Measurements from ENCODE around the gene DEUP1. TPM values are rescaled to one million over a fixed set of nuclear protein-coding genes. Genes with fewer than 3 reads are reported as not detected.
"Not testable (repeated sequence)": the region's sequence is repeated elsewhere in the genome, so short reads cannot be mapped to it uniquely, and the experiment has no call there.

DEUP1 gene
- total RNA-seq, 2 donors from 2014 or later, result not detected

- H3K9me3 ChIP-seq, result no peaks in the 10 kb centered on the region
- H3K27ac ChIP-seq, result no peak overlapping the region
- H3K27me3 ChIP-seq, result no peaks in the 10 kb centered on the region
- H3K4me1 ChIP-seq, result no peaks in the 10 kb centered on the region
- no peaks in the 10 kb centered on the region for H3K36me3 ChIP-seq
- TF ChIP-seq, protein P1, sequence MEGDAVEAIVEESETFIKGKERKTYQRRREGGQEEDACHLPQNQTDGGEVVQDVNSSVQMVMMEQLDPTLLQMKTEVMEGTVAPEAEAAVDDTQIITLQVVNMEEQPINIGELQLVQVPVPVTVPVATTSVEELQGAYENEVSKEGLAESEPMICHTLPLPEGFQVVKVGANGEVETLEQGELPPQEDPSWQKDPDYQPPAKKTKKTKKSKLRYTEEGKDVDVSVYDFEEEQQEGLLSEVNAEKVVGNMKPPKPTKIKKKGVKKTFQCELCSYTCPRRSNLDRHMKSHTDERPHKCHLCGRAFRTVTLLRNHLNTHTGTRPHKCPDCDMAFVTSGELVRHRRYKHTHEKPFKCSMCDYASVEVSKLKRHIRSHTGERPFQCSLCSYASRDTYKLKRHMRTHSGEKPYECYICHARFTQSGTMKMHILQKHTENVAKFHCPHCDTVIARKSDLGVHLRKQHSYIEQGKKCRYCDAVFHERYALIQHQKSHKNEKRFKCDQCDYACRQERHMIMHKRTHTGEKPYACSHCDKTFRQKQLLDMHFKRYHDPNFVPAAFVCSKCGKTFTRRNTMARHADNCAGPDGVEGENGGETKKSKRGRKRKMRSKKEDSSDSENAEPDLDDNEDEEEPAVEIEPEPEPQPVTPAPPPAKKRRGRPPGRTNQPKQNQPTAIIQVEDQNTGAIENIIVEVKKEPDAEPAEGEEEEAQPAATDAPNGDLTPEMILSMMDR (IDR thresholded peaks at IDR 0.05), result no peak
- DNase-seq (ENCODE audit: low spot score), result no peak
- no peak overlapping the region for H3K4me3 ChIP-seq
Observed at GRCh38 chr11:93432247-93432646, 101.7 kb downstream of the DEUP1 start.

DNA sequence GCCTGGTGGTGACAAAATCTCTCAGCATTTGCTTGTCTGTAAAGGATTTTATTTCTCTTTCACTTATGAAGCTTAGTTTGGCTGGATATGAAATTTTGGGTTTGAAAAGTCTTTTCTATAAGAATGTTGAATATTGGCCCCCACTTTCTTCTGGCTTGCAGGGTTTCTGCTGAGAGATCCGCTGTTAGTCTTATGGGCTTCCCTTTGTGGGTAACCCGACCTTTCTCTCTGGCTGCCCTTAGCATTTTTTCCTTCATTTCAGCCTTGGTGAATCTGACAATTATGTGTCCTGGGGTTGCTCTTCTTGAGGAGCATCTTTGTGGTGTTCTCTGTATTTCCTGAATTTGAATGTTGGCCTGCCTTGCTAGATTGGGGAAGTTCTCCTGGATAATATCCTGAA, 112.7 kb downstream of the DEUP1 start:
- H3K4me1 ChIP-seq; H3K27ac ChIP-seq; H3K27me3 ChIP-seq; DNase-seq (ENCODE audit: low spot score); H3K4me3 ChIP-seq; H3K9me3 ChIP-seq; H3K36me3 ChIP-seq: not testable (repeated sequence)

DNA sequence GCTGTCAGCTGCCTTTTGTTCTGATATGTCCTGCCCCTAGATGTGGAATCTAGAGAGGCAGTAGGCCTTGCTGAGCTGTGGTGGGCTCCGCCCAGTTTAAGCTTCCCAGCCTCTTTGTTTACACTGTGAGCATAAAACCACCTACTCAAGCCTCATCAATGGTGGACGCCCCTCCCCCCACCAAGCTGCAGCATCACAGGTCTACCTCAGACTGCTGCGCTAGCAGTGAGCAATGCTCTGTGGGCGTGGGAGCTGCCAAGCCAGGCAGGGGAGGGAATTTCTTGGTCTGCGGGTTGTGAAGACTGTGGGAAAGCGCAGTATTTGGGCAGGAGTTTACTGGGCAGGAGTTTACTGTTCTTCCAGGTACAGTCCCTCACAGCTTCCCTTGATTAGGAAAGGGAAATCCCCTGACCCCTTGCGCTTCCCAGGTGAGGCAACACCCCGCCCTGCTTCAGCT, 114.1 kb downstream of the DEUP1 start:
- Histone ChIP-seq H3K4me1 (no peaks in the 10 kb centered on the region), H3K4me3 (no peak overlapping the region), H3K27ac (no peak overlapping the region), H3K27me3 (no peaks in the 10 kb centered on the region), H3K36me3 (no peaks in the 10 kb centered on the region), H3K9me3 (no peaks in the 10 kb centered on the region)
- TF ChIP-seq, protein P1 (IDR thresholded peaks at IDR 0.05), result no peak
- no peak for DNase-seq (ENCODE audit: low spot score)

DNA sequence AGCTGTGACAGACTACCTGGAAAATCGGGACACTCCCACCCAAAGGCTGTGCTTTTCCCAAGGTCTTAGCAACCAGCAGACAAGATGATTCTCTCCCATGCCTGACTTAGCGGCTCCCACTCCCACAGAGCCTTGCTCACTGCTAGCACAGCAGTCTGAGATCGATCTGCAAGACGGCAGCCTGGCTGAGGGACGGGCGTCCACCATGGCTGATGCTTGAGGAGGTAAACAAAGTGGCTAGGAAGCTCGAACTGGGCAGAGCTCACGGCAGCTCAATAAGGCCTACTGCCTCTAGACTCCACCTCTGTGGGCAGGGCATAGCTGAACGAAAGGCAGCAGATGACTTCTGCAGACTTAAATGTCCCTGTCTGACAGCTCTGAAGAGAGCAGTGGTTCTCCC, 127.7 kb downstream of the DEUP1 start:
- TF ChIP-seq, protein P1 (IDR thresholded peaks at IDR 0.05), result no peak
- no peaks in the 10 kb centered on the region for H3K36me3 ChIP-seq
- DNase-seq (ENCODE audit: low spot score), result no peak
- H3K4me1 ChIP-seq, result no peaks in the 10 kb centered on the region
- no peak overlapping the region for H3K27ac ChIP-seq
- no peaks in the 10 kb centered on the region for H3K27me3 ChIP-seq
- H3K9me3 ChIP-seq, result no peaks in the 10 kb centered on the region
- no peak overlapping the region for H3K4me3 ChIP-seq

DNA sequence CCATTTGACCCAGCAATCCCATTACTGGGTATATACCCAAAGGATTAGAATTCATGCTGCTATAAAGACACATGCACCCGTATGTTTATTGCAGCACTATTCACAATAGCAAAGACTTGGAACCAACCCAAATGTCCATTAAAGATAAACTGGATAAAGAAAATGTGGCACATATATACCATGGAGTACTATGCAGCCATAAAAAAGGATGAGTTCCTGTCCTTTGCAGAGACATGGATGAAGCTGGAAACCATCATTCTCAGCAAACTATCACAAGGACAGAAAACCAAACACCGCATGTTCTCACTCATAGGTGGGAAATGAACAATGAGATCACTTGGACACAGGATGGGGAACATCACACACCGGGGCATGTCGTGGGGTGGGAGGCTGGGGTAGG, 133.1 kb downstream of the DEUP1 start:
- H3K27me3 ChIP-seq; H3K36me3 ChIP-seq; H3K27ac ChIP-seq; H3K4me1 ChIP-seq; H3K4me3 ChIP-seq; DNase-seq (ENCODE audit: low spot score); H3K9me3 ChIP-seq: not testable (repeated sequence)

- H3K4me1 ChIP-seq, result no peaks in the 10 kb centered on the region
- H3K9me3 ChIP-seq, result no peaks in the 10 kb centered on the region
- DNase-seq (ENCODE audit: low spot score), result no peak
- H3K27ac ChIP-seq, result no peak overlapping the region
- no peaks in the 10 kb centered on the region for H3K36me3 ChIP-seq
- no peak overlapping the region for H3K4me3 ChIP-seq
- no peaks in the 10 kb centered on the region for H3K27me3 ChIP-seq
- TF ChIP-seq, protein P1 (IDR thresholded peaks at IDR 0.05), result no peak
Observed at GRCh38 chr11:93464927-93465540, 134.5 kb downstream of the DEUP1 start.

- no peak overlapping the region for H3K4me3 ChIP-seq
- TF ChIP-seq, protein P1 (IDR thresholded peaks at IDR 0.05), result no peak
- H3K36me3 ChIP-seq, result no peaks in the 10 kb centered on the region
- no peaks in the 10 kb centered on the region for H3K9me3 ChIP-seq
- no peak overlapping the region for H3K27ac ChIP-seq
- no peaks in the 10 kb centered on the region for H3K4me1 ChIP-seq
- DNase-seq (ENCODE audit: low spot score), result no peak
- H3K27me3 ChIP-seq, result no peaks in the 10 kb centered on the region
Observed at GRCh38 chr11:93467054-93467453, 136.5 kb downstream of the DEUP1 start.

Measured in right atrium auricular region (tissue), 2 donors.